Measurements from ENCODE around the gene TNFRSF1A.

Gene TNFRSF1A

DNA sequence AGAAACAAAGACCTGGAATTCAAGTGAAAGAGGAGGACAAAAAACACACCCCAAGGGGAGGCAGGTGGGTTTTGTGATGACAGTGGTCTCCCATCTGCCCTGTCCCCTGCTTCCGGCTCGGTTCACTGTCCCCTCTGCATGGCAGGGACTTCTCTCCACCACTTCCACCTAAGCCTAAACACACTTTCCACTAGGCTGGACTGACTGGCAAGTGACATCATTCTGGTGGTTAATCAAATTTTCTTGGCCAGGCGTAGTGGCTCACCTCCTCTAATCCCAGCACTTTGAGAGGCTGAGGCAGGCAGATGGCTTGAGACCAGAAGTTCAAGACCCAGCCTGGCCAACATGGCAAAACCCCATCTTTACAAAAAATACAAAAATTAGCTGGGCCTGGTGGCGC, 19.5 kb downstream of the TNFRSF1A start:
- peak overlapping the region; percentile 56 to 84 for H3K27ac ChIP-seq
- H3K4me3 ChIP-seq = no peak overlapping the region
- DNase-seq (ENCODE audit: low spot score) = no peak
- TF ChIP-seq, protein P1, sequence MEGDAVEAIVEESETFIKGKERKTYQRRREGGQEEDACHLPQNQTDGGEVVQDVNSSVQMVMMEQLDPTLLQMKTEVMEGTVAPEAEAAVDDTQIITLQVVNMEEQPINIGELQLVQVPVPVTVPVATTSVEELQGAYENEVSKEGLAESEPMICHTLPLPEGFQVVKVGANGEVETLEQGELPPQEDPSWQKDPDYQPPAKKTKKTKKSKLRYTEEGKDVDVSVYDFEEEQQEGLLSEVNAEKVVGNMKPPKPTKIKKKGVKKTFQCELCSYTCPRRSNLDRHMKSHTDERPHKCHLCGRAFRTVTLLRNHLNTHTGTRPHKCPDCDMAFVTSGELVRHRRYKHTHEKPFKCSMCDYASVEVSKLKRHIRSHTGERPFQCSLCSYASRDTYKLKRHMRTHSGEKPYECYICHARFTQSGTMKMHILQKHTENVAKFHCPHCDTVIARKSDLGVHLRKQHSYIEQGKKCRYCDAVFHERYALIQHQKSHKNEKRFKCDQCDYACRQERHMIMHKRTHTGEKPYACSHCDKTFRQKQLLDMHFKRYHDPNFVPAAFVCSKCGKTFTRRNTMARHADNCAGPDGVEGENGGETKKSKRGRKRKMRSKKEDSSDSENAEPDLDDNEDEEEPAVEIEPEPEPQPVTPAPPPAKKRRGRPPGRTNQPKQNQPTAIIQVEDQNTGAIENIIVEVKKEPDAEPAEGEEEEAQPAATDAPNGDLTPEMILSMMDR (IDR thresholded peaks at IDR 0.05) = no peak

DNA sequence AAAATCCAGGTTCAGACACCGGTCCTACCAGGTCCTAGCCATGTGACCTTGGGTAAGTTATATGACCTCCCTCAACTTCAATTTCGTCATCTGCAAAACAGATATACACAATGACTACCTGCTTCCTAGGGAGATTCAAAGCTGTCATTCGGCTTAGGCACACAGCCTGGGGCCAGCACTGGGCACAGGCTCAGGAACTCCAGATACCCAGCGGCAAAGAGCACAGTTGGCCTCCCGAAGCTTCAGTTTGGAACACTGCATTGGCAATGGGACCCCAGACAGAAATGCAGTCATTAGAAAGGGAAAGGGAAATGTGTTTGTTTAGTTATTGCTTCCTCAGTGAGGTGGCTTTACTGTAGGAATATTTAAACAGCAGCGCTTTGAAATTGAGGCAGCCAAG, 20.0 kb downstream of the TNFRSF1A start:
- no peak for DNase-seq (ENCODE audit: low spot score)
- TF ChIP-seq, protein P1 (IDR thresholded peaks at IDR 0.05) = no peak
- Histone ChIP-seq H3K27ac (peak overlapping the region in 1 of 2 donors; percentile 84), H3K4me3 (no peak overlapping the region)

DNA sequence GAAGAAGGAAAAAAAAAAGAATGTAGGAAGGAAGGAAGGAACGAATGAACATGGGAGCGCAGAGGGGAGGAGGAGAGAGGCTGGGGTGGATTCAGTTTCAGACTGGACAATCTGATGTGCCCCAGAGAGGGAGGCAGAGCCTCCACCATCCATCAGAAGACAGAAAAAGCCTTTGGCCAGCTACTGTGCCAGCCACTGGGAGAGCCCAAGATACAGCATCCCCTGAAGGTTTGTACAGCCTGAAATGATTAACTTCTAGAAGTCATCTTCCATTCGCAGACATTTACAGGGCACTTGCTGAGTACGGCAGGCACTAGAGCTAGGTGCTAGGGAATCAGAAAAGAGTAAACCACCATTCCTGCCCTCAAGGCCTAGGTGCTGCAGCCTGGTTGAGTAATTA, 22.4 kb downstream of the TNFRSF1A start:
- no peak overlapping the region for H3K4me3 ChIP-seq
- DNase-seq (ENCODE audit: low spot score) = no peak
- TF ChIP-seq, protein P1 (IDR thresholded peaks at IDR 0.05) = no peak
- no peak overlapping the region for H3K27ac ChIP-seq

DNA sequence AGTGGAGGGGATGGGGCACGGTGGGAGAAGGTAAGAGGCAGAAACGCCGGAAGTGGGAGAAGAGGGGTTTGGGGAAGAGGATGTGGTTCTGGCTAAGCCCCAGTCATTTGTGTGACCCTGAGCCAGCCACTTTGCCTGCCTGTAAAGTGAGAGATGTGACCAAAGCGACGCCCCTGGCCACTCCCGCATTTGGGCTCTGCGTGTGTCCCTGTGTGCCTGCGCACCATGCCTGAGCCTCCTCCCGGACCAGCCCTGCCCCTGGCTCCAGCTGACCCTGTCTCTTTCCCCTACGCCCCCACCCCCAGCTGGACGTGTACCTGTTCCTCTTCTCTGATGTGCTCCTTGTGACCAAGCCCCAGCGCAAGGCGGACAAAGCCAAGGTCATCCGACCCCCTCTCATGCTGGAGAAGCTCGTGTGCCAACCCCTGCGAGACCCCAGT, 23.4 kb downstream of the TNFRSF1A start:
- TF ChIP-seq, protein P1 (IDR thresholded peaks at IDR 0.05) = no peak
- DNase-seq (ENCODE audit: low spot score) = no peak
- H3K27ac ChIP-seq = no peak overlapping the region
- no peak overlapping the region for H3K4me3 ChIP-seq

DNA sequence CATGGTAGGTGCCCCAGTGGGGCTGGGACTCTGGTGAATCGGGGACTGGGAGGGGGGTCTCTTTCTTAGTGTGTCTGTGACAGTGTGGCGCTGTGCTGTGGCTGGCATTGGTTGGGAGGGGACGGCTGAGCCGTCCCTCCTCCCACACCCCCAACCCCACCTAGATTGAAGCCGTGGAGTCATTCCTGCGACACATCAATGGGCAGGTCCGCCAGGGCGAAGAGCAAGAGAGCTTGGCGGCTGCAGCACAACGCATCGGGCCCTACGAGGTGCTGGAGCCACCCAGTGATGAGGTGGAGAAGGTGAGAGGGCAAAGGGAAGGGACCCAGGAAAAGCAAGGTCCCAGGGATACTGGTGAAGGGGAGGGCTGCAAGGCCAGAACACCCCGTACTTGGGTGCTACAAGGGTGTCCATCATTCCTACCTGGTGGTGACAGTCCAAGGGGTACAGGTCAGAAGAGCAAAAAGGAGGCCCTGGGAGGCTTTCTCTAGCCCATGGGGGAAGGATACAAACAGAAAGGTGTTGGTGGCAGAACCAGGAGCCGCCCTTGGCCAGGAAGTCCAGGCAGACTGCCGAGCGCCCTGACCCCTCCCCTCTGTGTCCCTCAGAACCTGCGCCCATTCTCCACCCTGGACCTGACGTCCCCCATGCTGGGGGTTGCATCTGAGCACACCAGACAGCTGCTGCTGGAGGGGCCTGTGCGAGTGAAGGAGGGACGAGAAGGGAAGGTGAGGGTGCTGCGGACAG, 24.0 kb downstream of the TNFRSF1A start:
- H3K4me3 ChIP-seq = no peak overlapping the region
- TF ChIP-seq, protein P1 (IDR thresholded peaks at IDR 0.05) = no peak
- DNase-seq (ENCODE audit: low spot score) = no peak
- H3K27ac ChIP-seq = no peak overlapping the region

DNA sequence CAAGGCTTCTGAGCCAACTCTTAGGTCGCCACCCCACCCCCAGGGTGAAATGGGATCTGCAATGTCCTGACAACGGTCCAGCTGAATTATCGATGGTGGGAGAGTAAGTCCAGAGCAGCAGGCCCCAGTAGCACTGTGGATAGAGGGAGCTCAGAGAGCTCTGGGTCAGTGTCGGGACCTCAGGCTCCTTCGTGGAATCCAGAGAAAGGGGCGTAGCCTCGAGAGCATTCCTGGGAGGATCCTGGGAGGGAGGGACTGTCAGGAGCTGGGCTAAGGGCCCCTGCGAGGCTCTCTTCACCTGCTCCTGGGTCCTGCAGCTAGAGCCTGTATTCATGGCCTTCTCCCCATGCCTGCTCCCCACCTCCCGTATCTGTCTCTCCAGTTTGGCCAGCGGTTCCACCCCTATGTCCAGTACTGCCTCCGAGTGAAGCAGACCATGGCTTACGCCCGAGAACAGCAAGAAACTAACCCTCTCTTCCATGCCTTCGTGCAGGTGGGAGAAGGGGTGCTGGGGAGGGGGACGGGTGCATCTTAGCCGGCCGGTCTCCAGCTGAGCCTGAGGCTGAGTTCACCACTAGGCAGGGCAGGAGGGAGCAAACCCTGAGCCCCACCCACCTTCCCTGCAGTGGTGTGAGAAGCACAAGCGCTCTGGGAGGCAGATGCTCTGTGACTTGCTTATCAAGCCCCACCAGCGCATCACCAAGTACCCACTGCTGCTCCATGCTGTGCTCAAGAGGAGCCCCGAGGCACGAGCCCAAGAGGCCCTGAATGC, 24.8 kb downstream of the TNFRSF1A start:
- DNase-seq (ENCODE audit: low spot score) = no peak

More for the DNA sequence above, 24.8 kb downstream of the TNFRSF1A start:
- TF ChIP-seq, protein P1 (IDR thresholded peaks at IDR 0.05) = no peak
- Histone ChIP-seq H3K27ac (no peak overlapping the region), H3K4me3 (no peak overlapping the region)
